Esophagus squamous epithelium (tissue), 4 donors: ENCODE data around the gene DHCR7.

Experiments
- CTCF ChIP-seq, 6 experiments: fragments of 450-650 bp in 4 of 6; fragments of 200-600 bp in 2 of 6; sonication (generic) in 2 of 6; IDR thresholded peaks; one replicate each; pipeline ENCODE4 v1.5.1; 2016 to 2019; ENCODE audit warnings: antibody characterized with exemption in 6 of 6, mild to moderate bottlenecking in 4 of 6, moderate library complexity in 4 of 6
- POLR2A ChIP-seq, 4 donors: fragments of 450-650 bp; IDR thresholded peaks; one replicate each; pipeline ENCODE4 v1.6.1; 2017; ENCODE audit warnings: antibody characterized with exemption in 4 of 4, mild to moderate bottlenecking in 4 of 4, moderate library complexity in 3 of 4

- TF ChIP-seq POLR2A (IDR thresholded peaks at IDR 0.05) (no peak), CTCF (IDR thresholded peaks at IDR 0.05) (no peak)
These were observed 9.5 kb downstream of the DHCR7 start for GRCh38 chr11:71438650-71439049.
